SK-N-DZ (cell line): ENCODE data around the gene CBLIF.
"Not testable (repeated sequence)": the region's sequence is repeated elsewhere in the genome, so short reads cannot be mapped to it uniquely, and the experiment has no call there.

Experiments used
- DNase-seq: peaks from one replicate; pipeline ENCODE4 v3.0.0-alpha.2; 2015; ENCODE audit warnings: low spot score

Gene CBLIF

GRCh38 chr11:59848439-59848838 is 3.1 kb upstream of the CBLIF start:
- DNase-seq: not testable (repeated sequence)

GRCh38 chr11:59847626-59848025 is 2.3 kb upstream of the CBLIF start:
- no peak for DNase-seq

GRCh38 chr11:59846556-59846955 is 1.3 kb upstream of the CBLIF start:
- DNase-seq: no peak

GRCh38 chr11:59842316-59842715 is 3.0 kb downstream of the CBLIF start:
- no peak for DNase-seq

DNA sequence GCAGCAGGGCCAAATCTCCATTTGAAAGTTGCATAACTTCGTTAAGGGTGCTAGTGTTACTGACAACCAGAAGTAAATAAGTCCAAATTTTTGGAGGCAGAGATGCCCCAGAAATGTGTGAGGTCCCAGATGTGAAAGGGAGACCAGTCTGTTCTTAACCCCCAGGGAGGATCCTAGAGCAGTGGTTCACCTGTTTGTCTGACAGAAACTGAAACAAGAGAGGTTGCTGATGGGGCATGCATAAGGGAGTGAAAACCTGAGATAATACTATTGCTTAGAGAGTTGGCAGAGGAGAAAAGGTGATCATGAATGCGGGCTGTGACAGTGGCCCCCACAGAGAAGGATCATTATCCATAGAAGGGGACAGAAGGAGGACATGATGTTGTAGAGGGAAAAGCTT is 3.8 kb downstream of the CBLIF start:
- DNase-seq: no peak

- no peak for DNase-seq
Observed at GRCh38 chr11:59839615-59840014, 5.7 kb downstream of the CBLIF start.

GRCh38 chr11:59833602-59834001 is 11.7 kb downstream of the CBLIF start:
- no peak for DNase-seq

GRCh38 chr11:59829358-59829757 is 15.9 kb downstream of the CBLIF start:
- no peak for DNase-seq

- DNase-seq: peak; percentile 23
Observed at GRCh38 chr11:59822989-59823566, 22.2 kb downstream of the CBLIF start.

- no peak for DNase-seq
Observed at GRCh38 chr11:59818572-59818971, 26.7 kb downstream of the CBLIF start.

DNA sequence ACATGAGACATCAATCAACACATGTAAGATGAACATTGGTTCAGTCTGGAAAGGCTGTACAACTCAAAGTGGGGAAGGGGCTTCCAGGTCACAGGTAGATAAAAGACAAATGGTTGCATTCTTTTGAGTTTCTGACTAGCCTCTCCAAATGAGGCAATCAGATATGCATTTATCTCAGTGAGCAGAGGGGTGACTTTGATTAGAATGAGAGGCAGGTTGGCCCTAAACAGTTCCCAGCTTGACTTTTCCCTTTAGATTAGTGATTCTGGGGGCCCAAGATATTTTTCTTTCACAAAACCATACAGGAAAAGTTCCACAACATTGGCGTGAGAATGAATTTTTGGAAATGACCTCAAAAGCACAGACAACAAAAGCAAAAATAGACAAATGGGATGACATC is 28.9 kb downstream of the CBLIF start:
- DNase-seq: not testable (repeated sequence)

GRCh38 chr11:59815754-59816153 is 29.5 kb downstream of the CBLIF start:
- DNase-seq: no peak

DNA sequence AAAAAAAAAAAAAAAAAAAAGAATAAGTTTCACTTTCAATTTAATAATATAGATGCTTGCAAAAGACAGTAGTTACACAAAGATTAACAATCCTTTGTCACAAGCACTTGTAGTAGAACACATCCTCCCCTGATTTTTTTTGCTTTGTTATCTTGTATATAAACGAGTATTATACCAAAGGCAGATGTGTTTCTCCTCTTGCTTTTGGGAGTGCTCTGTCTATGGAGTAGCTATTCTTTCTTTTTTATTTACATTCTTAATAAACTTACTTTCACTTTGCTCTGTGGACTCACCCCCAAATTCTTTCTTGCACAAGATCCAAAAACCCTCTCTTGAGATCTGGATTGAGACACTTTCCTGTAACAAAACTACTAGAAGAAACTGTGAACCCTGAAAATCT is 31.3 kb downstream of the CBLIF start:
- DNase-seq: no peak

- no peak for DNase-seq
Observed at GRCh38 chr11:59813364-59813763, 31.9 kb downstream of the CBLIF start.

DNA sequence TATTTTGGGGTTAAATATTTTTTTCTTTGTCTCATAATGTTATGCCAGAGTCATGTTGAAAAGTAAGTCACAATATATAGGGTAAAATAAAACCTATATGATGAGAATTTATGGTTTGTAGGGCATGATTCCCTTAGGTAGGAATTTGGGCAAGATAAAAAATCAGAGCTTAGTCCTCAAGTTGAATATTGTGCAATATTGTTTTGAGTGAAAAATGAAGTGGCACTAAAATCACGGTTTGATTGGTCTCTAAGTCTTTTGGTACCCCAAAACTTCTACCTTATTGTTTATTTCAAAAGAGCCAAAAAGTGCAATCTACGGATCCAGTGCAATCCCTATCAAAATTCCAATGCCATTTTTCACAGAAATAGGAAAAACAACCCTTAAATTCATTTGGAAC is 33.1 kb downstream of the CBLIF start:
- DNase-seq: no peak

DNA sequence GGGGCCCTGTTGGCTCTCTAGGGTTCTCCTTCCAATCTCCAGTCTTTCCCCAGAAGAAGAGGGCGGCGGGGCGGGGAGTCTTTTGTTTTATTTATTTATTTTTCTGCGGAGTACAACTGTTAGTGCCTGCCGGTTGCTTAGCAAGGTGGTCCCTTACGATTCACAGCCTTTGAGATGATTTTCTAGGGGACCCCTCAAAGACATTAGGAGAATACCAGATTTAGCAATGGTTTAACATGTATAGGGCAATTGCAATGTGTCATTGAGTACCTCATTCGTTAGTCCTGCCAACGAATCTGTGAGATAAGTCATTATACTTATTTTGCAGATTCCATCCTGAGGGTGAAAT is 34.4 kb downstream of the CBLIF start:
- no peak for DNase-seq

DNA sequence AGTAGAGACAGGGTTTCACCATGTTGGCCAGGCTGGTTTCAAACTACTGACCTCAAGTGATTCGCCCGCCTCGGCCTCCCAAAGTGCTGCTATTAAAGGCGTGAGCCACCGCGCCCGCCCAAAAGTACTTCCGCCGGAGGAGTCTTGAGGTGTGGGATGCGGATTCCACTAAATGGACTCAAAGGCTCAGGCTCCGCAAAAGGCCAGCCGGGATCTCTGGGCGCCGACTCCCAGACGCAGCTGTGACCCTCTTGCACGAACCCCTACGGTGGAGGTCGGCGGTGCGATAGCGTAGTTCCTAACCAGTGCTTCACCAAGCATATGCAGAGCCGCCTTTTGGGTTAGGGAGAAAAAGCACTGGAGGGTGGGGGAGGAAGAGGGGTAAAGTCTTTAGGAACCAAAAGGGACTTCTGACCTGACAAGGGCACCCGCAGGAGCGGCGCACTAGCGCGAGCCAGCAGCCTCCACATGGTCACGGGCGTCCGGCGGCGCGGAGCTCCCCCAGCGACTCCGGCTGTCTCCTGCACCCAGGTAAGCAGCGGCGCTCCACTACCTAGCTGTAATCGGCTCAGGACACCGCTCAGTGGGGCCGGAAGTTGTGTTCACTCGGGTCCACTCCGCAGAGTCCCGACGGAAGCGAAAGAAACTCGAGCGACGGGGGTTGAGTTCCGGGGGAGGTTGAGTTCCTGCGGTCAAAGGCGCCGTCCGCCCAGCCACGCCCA is 34.9 kb downstream of the CBLIF start, which contains the start of gene MRPL16:
Gene MRPL16, minus strand, starts transcription at position 590 of the 722 bp plus-strand sequence. Its CDS starts 120 bp downstream, at position 470.
- peak; percentile 87 for DNase-seq

GRCh38 chr11:59807047-59807610 is 38.2 kb downstream of the CBLIF start:
- DNase-seq: no peak

DNA sequence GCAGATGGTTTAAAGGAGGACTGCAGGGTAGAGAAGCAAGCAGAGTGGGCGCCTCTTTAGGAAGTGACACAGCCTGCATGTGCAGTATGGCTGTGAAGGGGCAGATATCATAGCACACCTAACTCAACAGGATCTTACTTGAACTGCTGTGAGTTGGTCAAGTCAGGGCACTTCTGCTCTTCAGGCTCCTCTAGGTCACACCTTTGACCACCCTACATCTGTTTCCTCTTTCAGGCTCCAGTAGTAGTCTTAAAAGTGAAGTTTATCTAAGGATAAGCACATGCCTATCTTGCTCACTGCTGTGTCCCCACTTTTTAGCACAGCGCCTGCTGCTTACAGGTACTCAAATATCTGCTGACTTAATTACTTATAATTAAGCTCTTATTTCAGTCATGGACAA is 41.2 kb downstream of the CBLIF start:
- no peak for DNase-seq

DNA sequence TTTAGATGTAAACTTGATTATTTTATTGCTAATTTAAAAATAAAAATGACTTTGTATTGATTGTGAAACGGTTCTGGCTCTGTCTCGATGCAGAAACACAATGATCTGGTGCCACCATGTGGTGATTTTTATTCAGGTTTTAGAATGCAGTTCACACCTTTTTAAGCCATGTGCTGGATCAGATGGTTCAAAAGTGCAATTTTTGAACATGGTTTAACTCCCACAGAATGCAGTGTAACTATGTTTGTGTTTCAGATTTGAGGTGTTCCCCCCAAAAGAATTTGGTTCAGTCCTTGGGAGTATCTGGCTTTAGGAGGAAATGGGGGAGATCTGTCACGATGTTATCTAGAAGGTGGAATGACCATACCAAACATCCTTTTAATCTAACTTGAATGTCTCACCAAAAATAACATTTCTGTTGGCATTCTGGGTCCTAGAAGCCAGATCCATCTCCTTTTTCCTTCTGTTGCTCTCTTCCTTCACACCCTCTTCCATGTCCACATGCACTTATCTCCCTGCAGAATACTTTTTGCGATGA is 42.6 kb downstream of the CBLIF start:
- DNase-seq: peak; percentile 21

DNA sequence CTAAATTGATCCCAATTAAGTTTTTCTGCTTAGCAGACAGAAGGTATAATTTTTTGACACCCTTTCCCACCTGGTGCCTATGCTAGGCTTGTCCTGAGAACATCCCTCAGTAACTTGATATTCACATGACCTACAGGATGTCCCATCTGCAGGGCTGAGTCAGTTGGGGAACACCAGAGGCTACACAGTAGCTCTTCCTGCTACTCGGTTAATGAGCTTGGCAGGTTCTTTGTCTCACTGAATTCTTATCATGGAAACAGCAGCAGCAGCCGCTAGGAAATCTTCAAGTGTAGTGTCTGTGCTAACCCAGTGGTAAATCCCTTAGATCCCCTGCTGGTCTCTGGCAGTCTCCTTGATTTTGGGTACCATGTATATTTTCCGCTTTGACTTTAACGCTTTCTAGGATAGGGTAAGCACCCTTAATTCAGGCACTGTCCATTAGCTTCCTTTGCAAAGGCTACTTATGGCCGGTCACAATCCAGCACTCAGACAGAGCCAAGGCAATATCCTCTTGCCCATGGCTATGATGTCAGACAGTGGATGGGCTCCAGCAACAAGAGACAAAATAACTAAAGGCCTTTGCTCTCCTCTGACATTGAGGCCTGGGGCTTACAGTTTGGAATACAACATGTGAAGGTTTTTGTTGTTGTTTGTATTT is 43.2 kb downstream of the CBLIF start:
- DNase-seq: no peak

DNA sequence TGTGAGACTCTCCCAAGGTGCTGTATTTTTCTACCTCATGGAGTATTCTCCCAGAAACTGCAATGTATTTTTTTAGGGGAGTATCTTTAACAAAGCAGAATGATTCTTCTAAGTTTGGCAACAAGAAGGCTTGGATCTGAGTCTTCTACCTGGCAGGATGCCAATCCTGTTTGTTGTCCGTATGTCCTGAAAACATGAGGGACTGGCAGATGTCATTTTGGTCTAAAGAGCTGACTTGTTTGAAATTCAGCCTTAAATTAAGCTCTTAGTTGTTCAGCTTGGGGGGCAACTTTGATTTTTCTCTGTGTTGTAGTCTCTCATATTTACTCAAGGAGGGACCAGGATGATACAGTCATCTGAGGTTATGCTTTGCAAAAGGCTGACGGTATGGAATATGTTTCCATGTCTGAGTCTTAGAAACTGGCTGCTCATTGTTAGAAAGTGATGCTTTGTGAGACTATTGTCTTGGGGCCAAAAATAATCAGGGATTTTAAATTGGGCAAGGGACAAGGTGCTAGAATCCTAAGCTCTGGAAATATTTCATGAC is 44.1 kb downstream of the CBLIF start:
- no peak for DNase-seq
